ENCODE measurements around the gene SMIM1. TPM values are rescaled to one million over a fixed set of nuclear protein-coding genes. Genes with fewer than 3 reads are reported as not detected.
"Not testable (repeated sequence)": the region's sequence is repeated elsewhere in the genome, so short reads cannot be mapped to it uniquely, and the experiment has no call there.

The SMIM1 gene
- total RNA-seq, 2 experiments from 2014 or later: not detected

DNA sequence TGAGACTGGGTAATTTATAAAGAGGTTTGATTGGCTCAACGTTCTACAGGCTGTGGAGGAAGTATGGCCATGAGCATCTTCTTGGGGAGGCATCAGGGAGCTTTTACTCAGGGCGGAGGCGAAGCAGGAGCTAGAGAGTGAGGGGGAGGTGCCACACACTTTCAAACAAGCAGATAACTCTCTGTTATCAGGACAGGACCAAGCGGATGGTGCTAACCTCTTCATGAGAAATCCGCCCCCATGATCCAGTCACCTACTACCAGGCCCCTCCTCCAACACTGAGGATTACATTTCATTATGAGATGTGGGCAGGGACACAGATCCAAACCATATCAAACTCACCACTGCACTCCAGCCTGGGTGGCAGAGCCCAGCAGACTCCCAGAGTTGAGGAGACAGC lies 35.2 kb downstream of the SMIM1 start:
- ChIA-PET CTCF (no interaction called here), POLR2A (no interaction called here)
- peaks cover 4% of the 10 kb centered on the region for H3K9me3 Mint-ChIP-seq
- H3K4me1 Mint-ChIP-seq: no peaks in the 10 kb centered on the region
- H3K27me3 Mint-ChIP-seq: no peaks in the 10 kb centered on the region
- no peaks in the 10 kb centered on the region for H3K36me3 Mint-ChIP-seq (ENCODE audit: low read depth)
- no peak overlapping the region for H3K27ac Mint-ChIP-seq
- no peak for DNase-seq
- H3K4me3 Mint-ChIP-seq: no peak overlapping the region

DNA sequence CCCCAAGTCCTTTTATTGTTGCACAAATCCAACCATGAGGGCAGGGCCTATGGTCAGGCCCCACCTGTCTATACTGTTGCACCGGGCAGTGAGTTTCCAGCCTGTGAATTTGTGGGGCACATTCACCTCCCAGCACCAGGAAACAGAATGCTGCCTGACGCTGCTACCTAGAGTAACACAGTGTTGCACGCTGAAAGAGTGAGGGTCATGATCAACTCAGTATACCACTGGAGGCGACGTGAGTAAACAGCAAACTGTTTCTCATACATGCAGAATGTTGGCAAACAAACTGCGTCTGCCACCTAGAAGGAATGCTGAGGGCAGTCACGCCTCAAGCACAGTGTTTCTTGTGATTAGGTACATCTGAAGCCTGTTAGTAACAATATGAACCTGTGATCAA lies 37.1 kb downstream of the SMIM1 start:
- POLR2A ChIA-PET: no interaction called here
- CTCF ChIA-PET: no interaction called here
- Mint-ChIP-seq H3K27ac (no peak overlapping the region), H3K4me1 (no peaks in the 10 kb centered on the region), H3K9me3 (peaks cover 4% of the 10 kb centered on the region), H3K36me3 (ENCODE audit: low read depth) (no peaks in the 10 kb centered on the region), H3K27me3 (no peaks in the 10 kb centered on the region), H3K4me3 (no peak overlapping the region)
- no peak for DNase-seq

DNA sequence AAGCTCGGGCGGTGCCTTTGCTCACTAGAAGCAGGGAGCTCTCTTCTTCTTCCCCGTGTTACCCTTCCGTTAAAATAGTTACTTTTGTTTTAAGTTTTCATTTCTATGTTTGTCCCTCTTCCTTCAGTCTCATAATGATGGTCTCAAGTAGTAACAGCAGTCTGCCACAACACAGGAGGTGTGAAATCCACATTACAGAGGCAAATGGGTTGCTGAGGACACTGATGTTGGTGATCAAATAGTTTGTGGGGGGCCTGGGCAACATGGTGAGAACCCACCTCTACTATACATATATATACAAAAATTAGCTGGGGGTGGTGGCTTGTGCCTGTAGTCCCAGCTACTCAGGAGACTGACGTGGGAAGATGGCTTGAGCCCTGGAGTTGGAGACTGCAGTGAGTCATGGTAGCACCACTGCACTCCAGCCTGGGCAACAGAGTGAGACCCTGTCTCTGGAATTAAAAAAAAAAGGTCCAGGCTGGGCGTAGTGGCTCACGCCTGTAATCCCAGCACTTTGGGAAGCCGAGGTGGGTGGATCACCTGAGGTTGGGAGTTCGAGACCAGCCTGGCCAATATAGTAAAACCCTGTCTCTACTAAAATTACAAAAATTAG lies 37.7 kb downstream of the SMIM1 start:
- DNase-seq; H3K9me3 Mint-ChIP-seq; CTCF ChIA-PET; H3K4me3 Mint-ChIP-seq; H3K27ac Mint-ChIP-seq; POLR2A ChIA-PET; H3K27me3 Mint-ChIP-seq; H3K4me1 Mint-ChIP-seq; H3K36me3 Mint-ChIP-seq (ENCODE audit: low read depth): not testable (repeated sequence)

DNA sequence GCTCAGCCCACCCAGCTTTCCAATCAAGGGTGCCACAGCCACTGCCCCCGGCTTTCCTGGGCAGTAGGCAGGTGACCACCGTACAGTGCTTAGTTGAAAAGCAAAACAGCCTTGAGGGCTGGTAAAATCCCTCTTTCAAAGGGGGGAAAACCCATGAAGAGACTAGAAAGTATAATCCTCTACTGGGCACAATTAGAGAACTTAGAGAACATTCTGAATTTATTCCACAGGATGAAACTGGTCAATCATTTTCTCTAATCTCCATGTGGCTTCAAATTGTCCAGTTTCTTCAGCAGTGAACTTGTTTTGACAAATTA lies 39.0 kb downstream of the SMIM1 start:
- ChIA-PET POLR2A (no interaction called here), CTCF (interaction anchor here (0.7 kb wide), 1 partner anchor 10 kb away, joined by 4 read pairs; no protein-coding TSS in a partner anchor)
- no peak overlapping the region for H3K27ac Mint-ChIP-seq
- no peaks in the 10 kb centered on the region for H3K27me3 Mint-ChIP-seq
- DNase-seq: no peak
- H3K9me3 Mint-ChIP-seq: peaks cover 4% of the 10 kb centered on the region
- H3K4me1 Mint-ChIP-seq: no peaks in the 10 kb centered on the region
- no peak overlapping the region for H3K4me3 Mint-ChIP-seq
- H3K36me3 Mint-ChIP-seq (ENCODE audit: low read depth): no peaks in the 10 kb centered on the region

DNA sequence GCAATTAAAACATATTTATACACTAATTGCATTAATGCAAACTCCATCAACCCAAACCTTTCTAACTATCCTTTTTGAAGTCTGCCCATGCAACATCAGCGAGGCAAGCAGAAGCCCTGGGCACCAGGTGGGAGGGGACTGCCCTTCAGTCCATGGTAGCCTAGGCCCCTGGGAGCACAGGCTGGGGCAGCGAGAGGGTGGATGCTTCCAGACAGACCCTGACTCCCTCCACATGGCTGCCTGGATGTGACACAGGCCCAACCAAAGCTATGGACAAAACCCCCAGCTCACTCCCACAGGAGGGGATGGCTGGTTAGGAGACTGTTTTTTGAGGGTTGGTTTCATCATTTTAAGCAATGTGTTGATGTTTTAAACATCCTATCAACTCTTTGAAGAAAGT lies 41.5 kb downstream of the SMIM1 start:
- no peak for DNase-seq
- CTCF ChIA-PET: no interaction called here
- Mint-ChIP-seq H3K36me3 (ENCODE audit: low read depth) (no peaks in the 10 kb centered on the region), H3K4me3 (no peak overlapping the region), H3K4me1 (no peaks in the 10 kb centered on the region), H3K9me3 (no peaks in the 10 kb centered on the region), H3K27ac (no peak overlapping the region), H3K27me3 (no peaks in the 10 kb centered on the region)
- POLR2A ChIA-PET: no interaction called here

DNA sequence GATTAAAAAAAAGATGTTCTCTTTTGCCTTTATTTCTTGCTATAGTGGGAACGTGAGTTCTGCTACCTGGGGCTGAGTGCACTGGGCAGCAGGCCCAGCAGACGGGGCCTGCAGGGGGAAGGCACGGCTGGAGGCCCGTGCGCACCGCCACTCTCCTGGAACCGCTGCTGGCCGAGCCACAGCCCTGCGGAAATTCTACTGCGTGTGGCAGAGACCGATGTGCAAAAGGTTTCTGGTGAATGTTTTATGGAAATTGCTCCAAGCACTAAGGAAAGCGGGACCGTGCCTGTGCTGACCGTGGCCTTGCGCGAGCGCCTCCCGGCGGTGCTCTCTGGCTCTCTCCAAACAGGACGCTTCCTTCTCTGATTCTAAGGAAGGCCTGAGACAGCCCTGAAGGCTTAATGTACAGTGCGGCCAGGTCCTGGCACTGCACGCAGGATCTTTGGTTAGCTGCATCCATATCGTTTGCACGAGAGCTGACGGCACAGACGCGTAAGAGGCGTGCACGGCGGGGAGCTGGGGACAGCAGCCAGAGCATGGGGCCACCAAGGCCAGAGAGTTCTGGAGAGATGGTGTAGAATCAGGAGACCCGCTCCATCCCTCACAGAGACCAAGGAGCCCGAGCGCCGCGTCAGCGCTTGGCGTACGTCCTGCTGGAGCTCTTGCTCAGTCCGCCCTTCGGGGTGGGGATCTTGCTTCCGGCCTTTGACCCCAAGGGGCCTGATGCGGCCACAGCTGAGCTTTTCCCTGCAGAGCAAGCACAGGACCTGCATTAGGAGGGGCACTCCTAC lies 42.4 kb downstream of the SMIM1 start:
- Mint-ChIP-seq H3K27ac (no peak overlapping the region), H3K27me3 (no peaks in the 10 kb centered on the region), H3K4me3 (no peak overlapping the region), H3K4me1 (no peaks in the 10 kb centered on the region), H3K36me3 (ENCODE audit: low read depth) (no peaks in the 10 kb centered on the region), H3K9me3 (no peaks in the 10 kb centered on the region)
- no peak for DNase-seq
- CTCF ChIA-PET: no interaction called here
- POLR2A ChIA-PET: no interaction called here

DNA sequence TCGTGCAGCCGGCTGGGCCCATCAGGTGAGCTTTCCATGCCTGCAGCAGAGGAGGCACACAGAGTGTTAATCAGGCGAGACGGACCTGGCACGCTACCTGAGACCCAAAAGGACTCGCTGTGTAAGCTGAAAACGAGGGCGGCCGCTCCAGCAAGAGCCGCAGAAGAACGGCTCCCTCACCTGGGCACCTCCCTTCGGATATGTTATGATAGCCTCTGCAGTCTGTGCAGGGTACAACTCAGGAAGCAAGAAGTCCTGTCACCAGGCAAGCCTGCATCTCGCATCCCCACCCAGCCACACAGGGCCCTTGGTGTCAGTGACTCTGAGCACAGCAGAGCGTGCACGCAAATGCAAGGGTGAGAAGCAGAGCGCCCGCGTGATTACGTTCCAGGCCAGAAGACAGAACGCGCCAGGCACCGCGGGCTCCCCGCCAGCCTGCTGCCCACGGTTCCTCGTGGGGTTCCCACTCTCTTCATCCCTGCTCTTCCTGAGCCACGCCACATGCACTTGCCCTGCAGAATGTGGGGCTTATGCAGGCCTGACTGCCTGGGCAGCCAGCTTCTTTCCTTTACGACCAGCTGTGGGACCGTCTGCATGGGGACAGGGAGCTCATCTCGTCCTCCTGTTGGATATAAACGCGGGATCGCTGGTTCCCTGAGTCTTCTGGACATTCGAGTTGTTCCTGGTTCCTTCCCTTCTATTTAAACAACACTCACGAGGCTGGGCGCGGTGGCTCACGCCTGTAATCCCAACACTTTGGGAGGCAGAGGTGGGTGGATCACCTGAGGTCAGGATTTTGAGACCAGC lies 44.0 kb downstream of the SMIM1 start:
- Mint-ChIP-seq H3K9me3 (no peaks in the 10 kb centered on the region), H3K27me3 (no peaks in the 10 kb centered on the region), H3K36me3 (ENCODE audit: low read depth) (no peaks in the 10 kb centered on the region), H3K27ac (no peak overlapping the region), H3K4me3 (no peak overlapping the region), H3K4me1 (no peaks in the 10 kb centered on the region)
- DNase-seq: no peak
- CTCF ChIA-PET: no interaction called here
- POLR2A ChIA-PET: no interaction called here

DNA sequence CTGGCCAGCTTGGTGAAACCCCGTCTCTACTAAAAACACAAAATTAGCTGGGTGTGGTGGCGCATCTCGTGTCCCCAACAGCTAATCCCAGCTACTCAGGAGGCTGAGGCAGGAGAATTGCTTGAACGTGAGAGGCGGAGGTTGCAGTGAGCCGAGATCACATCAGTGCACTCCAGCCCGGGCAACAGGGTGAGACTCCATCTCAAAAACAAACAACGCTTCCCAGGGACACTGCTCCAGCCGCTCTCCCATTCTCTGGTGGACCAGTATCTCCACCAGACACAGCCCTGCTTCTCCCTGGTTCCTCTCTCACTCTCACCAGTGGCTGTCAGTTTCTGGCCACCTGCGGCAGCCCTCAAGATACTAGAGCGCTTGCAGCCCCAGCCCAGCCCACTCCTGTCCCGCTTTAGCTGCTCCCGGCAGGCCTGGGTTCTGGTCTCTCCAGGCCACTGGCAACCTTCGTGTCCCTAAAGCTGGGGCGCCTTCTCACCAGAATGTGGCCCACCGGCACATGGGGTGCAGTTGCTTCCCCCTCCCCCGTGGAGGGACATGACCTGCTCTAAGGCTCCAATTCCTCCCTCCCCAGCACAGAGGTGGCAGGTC lies 44.7 kb downstream of the SMIM1 start:
- CTCF ChIA-PET: no interaction called here

DNA sequence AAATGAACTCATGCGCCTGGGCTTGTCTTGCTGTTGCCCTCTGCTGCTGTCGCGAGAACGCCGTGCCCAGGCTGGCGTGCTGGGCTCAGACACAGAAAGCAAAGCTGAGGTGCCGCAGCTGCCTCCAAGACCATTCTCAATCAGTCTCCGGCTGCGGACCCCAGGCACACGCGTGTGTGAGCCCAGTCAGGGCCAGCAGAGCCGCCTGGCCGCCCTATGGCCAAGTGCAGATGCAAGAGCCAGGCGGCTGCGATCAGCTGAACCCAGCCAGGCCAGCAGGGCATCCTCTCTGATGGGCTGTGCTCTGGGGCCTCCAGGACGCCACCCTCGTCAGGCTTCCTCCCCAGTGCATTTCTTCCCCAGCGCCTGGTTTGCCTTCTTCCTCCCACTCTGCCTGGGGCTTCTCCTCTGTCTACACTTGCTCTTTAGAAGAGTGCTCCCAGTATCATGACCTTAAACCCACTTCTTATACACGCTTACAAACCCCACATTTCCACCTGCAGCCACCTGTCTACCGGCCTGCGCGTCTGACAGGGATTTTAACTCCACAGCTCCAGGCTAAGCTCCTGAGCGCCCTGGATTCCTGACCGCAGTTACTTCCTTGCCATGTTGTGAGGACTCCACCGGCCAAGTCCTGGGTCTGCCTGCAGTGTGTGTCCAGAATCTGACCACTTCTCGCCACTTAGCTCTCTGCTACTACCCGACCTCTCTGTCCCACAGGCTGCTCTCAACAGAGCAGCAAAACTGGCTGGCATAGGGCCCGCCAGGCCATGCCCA lies 45.5 kb downstream of the SMIM1 start:
- Mint-ChIP-seq H3K4me3 (no peak overlapping the region), H3K36me3 (ENCODE audit: low read depth) (no peaks in the 10 kb centered on the region), H3K27me3 (no peaks in the 10 kb centered on the region), H3K4me1 (no peaks in the 10 kb centered on the region), H3K27ac (no peak overlapping the region), H3K9me3 (no peaks in the 10 kb centered on the region)
- CTCF ChIA-PET: no interaction called here
- no peak for DNase-seq
- POLR2A ChIA-PET: no interaction called here

More for the DNA sequence above, 44.7 kb downstream of the SMIM1 start:
- H3K27ac Mint-ChIP-seq: no peak overlapping the region
- POLR2A ChIA-PET: no interaction called here
- H3K4me3 Mint-ChIP-seq: no peak overlapping the region
- no peaks in the 10 kb centered on the region for H3K27me3 Mint-ChIP-seq
- no peaks in the 10 kb centered on the region for H3K4me1 Mint-ChIP-seq
- H3K36me3 Mint-ChIP-seq (ENCODE audit: low read depth): no peaks in the 10 kb centered on the region
- no peak for DNase-seq
- no peaks in the 10 kb centered on the region for H3K9me3 Mint-ChIP-seq

DNA sequence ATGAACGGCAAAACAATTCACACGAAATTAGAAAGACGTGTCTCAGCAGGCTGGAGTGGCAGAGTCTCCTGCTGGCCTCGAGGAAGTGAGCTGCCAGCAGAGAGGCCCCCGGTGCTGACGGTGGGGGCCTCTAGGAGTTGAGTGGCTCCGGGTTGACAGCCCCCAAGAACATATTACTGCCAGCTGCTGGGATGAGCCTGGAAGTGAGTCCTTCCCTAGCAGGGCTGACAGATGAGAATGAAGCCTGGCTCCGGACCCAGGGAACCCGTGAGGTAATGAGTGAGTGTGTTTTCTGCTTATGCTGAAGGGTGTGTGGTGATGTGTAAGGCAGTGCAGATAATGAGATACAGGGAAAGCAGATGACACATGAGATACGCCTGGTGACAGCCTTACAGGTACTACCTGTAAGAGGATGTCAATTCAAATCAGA lies 47.2 kb downstream of the SMIM1 start:
- Mint-ChIP-seq H3K4me3 (no peak overlapping the region), H3K36me3 (ENCODE audit: low read depth) (peaks cover 5% of the 10 kb centered on the region), H3K4me1 (no peaks in the 10 kb centered on the region), H3K27me3 (no peaks in the 10 kb centered on the region), H3K9me3 (no peaks in the 10 kb centered on the region), H3K27ac (no peak overlapping the region)
- ChIA-PET CTCF (no interaction called here), POLR2A (no interaction called here)
- DNase-seq: no peak

DNA sequence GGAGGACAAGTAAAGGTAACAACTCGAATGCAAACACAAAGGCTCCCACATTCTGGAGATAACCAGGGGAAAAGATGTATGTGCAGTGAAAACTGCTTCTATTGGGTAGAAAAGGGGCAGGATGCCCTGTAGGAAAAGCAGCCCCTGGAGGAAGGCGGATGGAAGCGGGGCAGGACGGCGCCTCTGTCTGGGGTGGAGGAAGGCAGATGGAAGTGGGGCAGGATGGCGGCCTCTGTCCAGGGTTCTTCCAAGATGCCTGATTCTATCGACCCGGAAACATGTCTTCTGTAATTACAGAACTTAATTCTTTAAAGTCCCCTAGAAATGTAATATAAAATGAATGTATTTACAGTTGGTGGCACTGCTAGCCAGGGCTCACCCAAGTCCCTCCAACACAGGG lies 47.8 kb downstream of the SMIM1 start:
- CTCF ChIA-PET: no interaction called here

DNA sequence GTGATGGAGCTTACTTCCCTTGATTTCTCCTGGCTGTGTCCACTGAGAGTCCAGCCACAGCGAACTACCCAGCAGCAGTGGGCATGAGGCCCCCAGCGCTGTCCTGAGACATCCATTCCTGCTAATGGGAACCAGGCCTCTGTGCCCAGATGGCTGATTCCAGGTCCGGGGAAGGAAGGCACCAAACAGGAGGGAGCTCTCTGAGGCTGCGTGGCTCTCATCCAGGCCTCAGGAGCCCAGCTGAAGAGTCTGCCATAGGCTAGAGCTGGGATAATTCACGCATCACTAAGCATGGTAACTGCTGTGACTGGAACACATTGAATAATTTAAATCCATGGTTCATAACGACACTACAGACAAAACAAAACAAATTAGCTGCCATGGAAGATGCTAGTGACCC lies 48.5 kb downstream of the SMIM1 start:
- H3K36me3 Mint-ChIP-seq (ENCODE audit: low read depth): peaks cover 10% of the 10 kb centered on the region
- no peaks in the 10 kb centered on the region for H3K27me3 Mint-ChIP-seq
- no peaks in the 10 kb centered on the region for H3K9me3 Mint-ChIP-seq
- CTCF ChIA-PET: no interaction called here
- no peaks in the 10 kb centered on the region for H3K4me1 Mint-ChIP-seq
- POLR2A ChIA-PET: no interaction called here
- no peak overlapping the region for H3K4me3 Mint-ChIP-seq
- no peak for DNase-seq
- no peak overlapping the region for H3K27ac Mint-ChIP-seq

More for the DNA sequence above, 47.8 kb downstream of the SMIM1 start:
- Mint-ChIP-seq H3K27me3 (no peaks in the 10 kb centered on the region), H3K27ac (no peak overlapping the region), H3K4me3 (no peak overlapping the region), H3K4me1 (no peaks in the 10 kb centered on the region), H3K36me3 (ENCODE audit: low read depth) (peaks cover 5% of the 10 kb centered on the region), H3K9me3 (no peaks in the 10 kb centered on the region)
- DNase-seq: no peak
- POLR2A ChIA-PET: no interaction called here

DNA sequence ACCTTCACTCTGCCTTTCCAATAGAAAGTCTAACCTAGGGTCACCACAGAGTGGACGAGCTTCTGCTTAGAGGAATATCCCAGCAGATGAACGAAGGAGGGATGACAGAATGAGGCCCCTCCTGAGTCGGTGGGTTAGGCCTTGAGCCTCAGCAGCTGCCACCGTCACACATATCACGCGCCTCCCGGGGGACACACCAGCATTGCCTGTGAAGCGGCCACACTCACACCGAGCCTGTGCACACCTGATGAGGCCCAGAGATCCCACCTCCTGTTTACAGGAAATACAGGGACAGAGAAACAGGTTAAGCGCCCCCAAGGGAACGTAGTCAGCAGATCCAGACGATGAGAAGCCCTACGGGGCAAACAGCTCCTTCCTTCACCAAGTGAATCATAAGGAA lies 48.9 kb downstream of the SMIM1 start:
- POLR2A ChIA-PET: no interaction called here
- no peak for DNase-seq
- no peaks in the 10 kb centered on the region for H3K9me3 Mint-ChIP-seq
- H3K27ac Mint-ChIP-seq: no peak overlapping the region
- CTCF ChIA-PET: no interaction called here
- H3K4me1 Mint-ChIP-seq: no peaks in the 10 kb centered on the region
- H3K27me3 Mint-ChIP-seq: no peaks in the 10 kb centered on the region
- peaks cover 10% of the 10 kb centered on the region for H3K36me3 Mint-ChIP-seq (ENCODE audit: low read depth)
- no peak overlapping the region for H3K4me3 Mint-ChIP-seq

All from activated CD4-positive, alpha-beta memory T cell treated with anti-CD3 and anti-CD28 coated beads, Interleukin-2, amount 10 ng/mL, durations not matched to agents 7 days and 5 days (primary cell).